K562 (cell line): ENCODE measurements around the gene MLANA.

Experiments
- ID3 ChIP-seq, 2 experiments: fragments of 250-450 bp in 1 of 2; fragments of 450-650 bp in 1 of 2; sonication (Bioruptor Pico) in 1 of 2; IDR thresholded peaks; 2 replicates each; pipeline versions ENCODE4 v1.6.1 to v1.8.0; 2016 to 2021; ENCODE audit warnings: mild to moderate bottlenecking in 2 of 2, moderate library complexity in 2 of 2, missing compliant biosample characterization in 1 of 2, missing genetic modification characterization in 1 of 2
- RFX1 ChIP-seq: fragments of 450-650 bp; IDR thresholded peaks from 2 replicates; pipeline ENCODE4 v1.6.1; 2016; ENCODE audit warnings: mild to moderate bottlenecking, moderate library complexity
- SIN3B ChIP-seq: fragments of 450-650 bp; IDR thresholded peaks from 2 replicates; pipeline ENCODE4 v1.6.1; 2017; ENCODE audit warnings: low read depth, mild to moderate bottlenecking, moderate library complexity
- SMAD2 ChIP-seq: fragments of 150-350 bp; IDR thresholded peaks from 2 replicates; pipeline ENCODE4 v1.6.1; 2014; ENCODE audit warnings: low read depth, mild to moderate bottlenecking, low read length
- YY1 ChIP-seq, 3 experiments: IDR thresholded peaks; 2 replicates each; pipeline ENCODE4 v1.6.1; 2011; ENCODE audit warnings: low read length in 2 of 3, mild to moderate bottlenecking in 2 of 3, moderate library complexity in 2 of 3, borderline replicate concordance in 1 of 3, control low read depth in 1 of 3, low read depth in 1 of 3; ENCODE audit not compliant: insufficient read depth in 3 of 3, insufficient replicate concordance in 2 of 3, control insufficient read depth in 1 of 3, insufficient read length in 1 of 3; ENCODE audit errors: extremely low read depth in 1 of 3
- ZNF395 ChIP-seq: fragments of 200-800 bp; sonication (Bioruptor generic); IDR thresholded peaks from 2 replicates; pipeline ENCODE4 v1.6.1; 2017; ENCODE audit warnings: missing genetic modification characterization, missing compliant biosample characterization

- TF ChIP-seq YY1 (IDR thresholded peaks at IDR 0.05; ENCODE audit: borderline replicate concordance in 1 of 3, control insufficient read depth in 1 of 3, extremely low read depth in 1 of 3, insufficient read depth in 3 of 3, insufficient read length in 1 of 3, insufficient replicate concordance in 2 of 3, low read depth in 1 of 3, low read length in 2 of 3) = no peak
- no peak for TF ChIP-seq RFX1
- no peak for TF ChIP-seq SMAD2
- no peak for TF ChIP-seq SIN3B
- TF ChIP-seq ZNF395 (CRISPR knock-in tag) = no peak
- no peak for TF ChIP-seq ID3 (CRISPR knock-in tag; IDR thresholded peaks at IDR 0.05)
- no peak for TF ChIP-seq ID3 (tag; IDR thresholded peaks at IDR 0.05)
These were observed 22.5 kb upstream of the MLANA start for GRCh38 chr9:5868235-5868634.
